Activated CD8-positive, alpha-beta T cell treated with anti-CD3 and anti-CD28 coated beads for 36 hours (primary cell): Measurements from ENCODE around the gene FAM168A. TPM values are rescaled to one million over a fixed set of nuclear protein-coding genes. Genes with fewer than 3 reads are reported as not detected.

Source experiments
- ATAC-seq: fragments of 200-7000 bp; cut with Tn5 transposase; one replicate; pipeline ENCODE4 v1.10.0; 2021; ENCODE audit warnings: mild to moderate bottlenecking, moderate library complexity
- CTCF ChIA-PET: fragments of 350-600 bp; sonication (Branson Sonifier 250); formaldehyde crosslinking; loops from one replicate; lab custom pipeline; 2021; ENCODE audit warnings: antibody characterized with exemption; lab: Charles Lee
- POLR2A ChIA-PET: fragments of 350-600 bp; sonication (Branson Sonifier 250); formaldehyde crosslinking; loops from one replicate; lab custom pipeline; 2021; ENCODE audit warnings: antibody characterized with exemption; lab: Charles Lee
- DNase-seq: peaks from one replicate; pipeline ENCODE4 v3.0.0-alpha.2; 2020
- H3K27ac Mint-ChIP-seq: one replicate; pipeline ENCODE4 v1.8.0; 2021; ENCODE audit warnings: mild to moderate bottlenecking, mixed read lengths
- H3K27me3 Mint-ChIP-seq: one replicate; pipeline ENCODE4 v1.8.0; 2021; ENCODE audit warnings: mixed read lengths
- H3K36me3 Mint-ChIP-seq: one replicate; pipeline ENCODE4 v1.8.0; 2021; ENCODE audit warnings: low read depth, mixed read lengths
- H3K4me1 Mint-ChIP-seq: one replicate; pipeline ENCODE4 v1.8.0; 2021; ENCODE audit warnings: low read depth, mixed read lengths
- H3K4me3 Mint-ChIP-seq: one replicate; pipeline ENCODE4 v1.8.0; 2021; ENCODE audit warnings: mild to moderate bottlenecking, moderate library complexity, mixed read lengths
- H3K9me3 Mint-ChIP-seq: one replicate; pipeline ENCODE4 v1.8.0; 2021; ENCODE audit warnings: mixed read lengths
- intact Hi-C: fragments of 100-400 bp; cut with micrococcal nuclease; formaldehyde crosslinking; loops from one replicate; pipeline ENCODE4 v1.10.0; 2022
- total RNA-seq, 2 experiments: library from RNA; stranded (reverse); gene quantifications; one replicate each; pipeline ENCODE4 v1.2.3, GENCODE V29; 2021
- TF ChIP-seq, protein P1 (sequence below): fragments of 200-600 bp; IDR thresholded peaks from one replicate; pipeline ENCODE4 v1.8.0; 2022; ENCODE audit warnings: antibody characterized with exemption, mild to moderate bottlenecking

The FAM168A gene
- total RNA-seq, 2 experiments from 2014 or later, result 13.0 to 14.2 TPM

DNA sequence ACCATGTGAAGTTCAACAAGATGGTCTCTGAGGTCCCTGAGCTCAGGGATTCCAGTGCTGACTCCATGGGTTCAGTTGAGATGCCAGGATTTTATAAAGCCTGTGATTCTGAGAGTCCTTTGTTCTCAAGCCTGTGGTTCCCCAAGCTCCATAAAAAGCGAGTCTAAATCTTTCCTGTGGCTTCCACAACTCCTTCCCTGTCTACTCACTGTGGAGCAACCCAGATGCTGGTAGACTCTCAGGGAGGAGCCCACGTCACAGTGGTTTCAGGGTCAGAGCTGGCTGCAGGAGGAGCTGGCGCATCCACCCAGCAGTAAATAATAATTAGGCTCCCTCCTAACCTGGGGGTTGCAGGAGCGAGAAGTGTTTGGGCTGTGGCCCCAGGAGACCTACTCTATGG lies 223.8 kb downstream of the FAM168A start:
- intact Hi-C loops, result no loop called here
- no peak for DNase-seq
- Mint-ChIP-seq H3K27ac (no peak overlapping the region), H3K9me3 (no peaks in the 10 kb centered on the region), H3K4me1 (peaks cover 30% of the 10 kb centered on the region), H3K4me3 (no peak overlapping the region), H3K36me3 (peaks cover 13% of the 10 kb centered on the region), H3K27me3 (no peaks in the 10 kb centered on the region)
- TF ChIP-seq, protein P1, sequence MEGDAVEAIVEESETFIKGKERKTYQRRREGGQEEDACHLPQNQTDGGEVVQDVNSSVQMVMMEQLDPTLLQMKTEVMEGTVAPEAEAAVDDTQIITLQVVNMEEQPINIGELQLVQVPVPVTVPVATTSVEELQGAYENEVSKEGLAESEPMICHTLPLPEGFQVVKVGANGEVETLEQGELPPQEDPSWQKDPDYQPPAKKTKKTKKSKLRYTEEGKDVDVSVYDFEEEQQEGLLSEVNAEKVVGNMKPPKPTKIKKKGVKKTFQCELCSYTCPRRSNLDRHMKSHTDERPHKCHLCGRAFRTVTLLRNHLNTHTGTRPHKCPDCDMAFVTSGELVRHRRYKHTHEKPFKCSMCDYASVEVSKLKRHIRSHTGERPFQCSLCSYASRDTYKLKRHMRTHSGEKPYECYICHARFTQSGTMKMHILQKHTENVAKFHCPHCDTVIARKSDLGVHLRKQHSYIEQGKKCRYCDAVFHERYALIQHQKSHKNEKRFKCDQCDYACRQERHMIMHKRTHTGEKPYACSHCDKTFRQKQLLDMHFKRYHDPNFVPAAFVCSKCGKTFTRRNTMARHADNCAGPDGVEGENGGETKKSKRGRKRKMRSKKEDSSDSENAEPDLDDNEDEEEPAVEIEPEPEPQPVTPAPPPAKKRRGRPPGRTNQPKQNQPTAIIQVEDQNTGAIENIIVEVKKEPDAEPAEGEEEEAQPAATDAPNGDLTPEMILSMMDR, result no peak
- ChIA-PET CTCF (interaction anchor here (0.8 to 1.9 kb wide), 7 partner anchors 11 to 252 kb away, joined by 3 to 8 read pairs (median 4); no protein-coding TSS in a partner anchor), POLR2A (no interaction called here)
- ATAC-seq, result no peak

DNA sequence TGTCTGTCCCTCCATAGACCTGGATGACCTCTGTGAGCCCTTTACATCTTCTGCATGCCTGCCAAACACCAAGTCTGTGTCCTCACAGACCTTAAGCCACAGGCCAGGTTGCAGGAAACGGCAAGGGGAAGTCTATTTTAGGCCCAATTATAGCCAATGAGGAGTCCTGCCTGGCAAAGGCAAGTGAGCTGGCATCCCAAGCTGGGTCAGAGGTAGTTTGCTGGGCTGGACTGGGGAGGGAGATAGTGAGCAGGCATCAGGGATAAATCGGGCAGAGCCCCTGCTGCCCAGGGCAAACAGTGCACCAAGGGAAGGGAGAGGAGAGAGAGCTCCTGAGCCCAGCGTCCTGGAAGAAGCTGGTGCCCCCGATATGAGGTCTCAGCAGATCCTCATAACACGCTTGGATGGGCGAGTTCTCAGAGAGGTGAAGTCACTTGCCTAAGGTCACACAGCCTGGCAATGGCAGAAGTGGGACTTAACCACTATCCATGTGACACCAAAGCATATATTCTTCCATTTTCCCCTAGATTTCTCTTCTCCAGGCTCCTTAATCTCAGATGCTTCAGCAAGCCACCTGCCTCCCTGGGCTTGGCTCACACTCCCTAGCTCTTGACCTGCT lies 225.4 kb downstream of the FAM168A start:
- H3K4me1 Mint-ChIP-seq, result peaks cover 27% of the 10 kb centered on the region
- TF ChIP-seq, protein P1, result no peak
- peaks cover 7% of the 10 kb centered on the region for H3K36me3 Mint-ChIP-seq
- H3K4me3 Mint-ChIP-seq, result no peak overlapping the region
- ATAC-seq (no peak), DNase-seq (no peak)
- intact Hi-C loops, result no loop called here
- ChIA-PET CTCF (interaction anchor here (0.8 to 2.4 kb wide), 5 partner anchors 10 to 84 kb away, joined by 3 to 11 read pairs (median 5); no protein-coding TSS in a partner anchor), POLR2A (no interaction called here)
- H3K27me3 Mint-ChIP-seq, result no peaks in the 10 kb centered on the region
- H3K27ac Mint-ChIP-seq, result peak overlapping the region; percentile 32
- no peaks in the 10 kb centered on the region for H3K9me3 Mint-ChIP-seq

DNA sequence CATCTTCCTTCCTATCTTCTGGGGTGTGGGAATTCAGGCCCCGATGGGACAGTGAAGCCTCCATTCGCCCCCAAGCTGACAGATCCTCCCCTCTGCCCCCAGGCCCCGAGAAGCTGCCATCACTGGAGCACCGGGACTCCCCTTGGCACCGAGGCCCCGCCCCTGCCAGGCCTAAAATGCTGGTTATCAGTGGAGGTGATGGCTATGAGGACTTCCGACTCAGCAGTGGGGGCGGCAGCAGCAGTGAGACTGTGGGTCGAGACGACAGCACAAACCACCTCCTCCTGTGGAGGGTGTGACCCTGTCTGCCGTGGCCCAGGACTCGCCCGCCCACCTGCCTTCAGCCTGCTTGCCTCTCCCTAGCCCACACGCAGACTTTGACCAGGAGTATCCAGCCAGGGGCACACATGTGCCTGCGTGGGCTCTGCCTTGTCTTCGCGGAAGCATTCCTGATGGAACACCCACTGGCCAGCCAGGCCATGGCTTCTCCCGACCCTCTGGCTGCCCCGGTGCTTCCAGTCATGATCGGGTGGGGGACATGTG lies 230.4 kb downstream of the FAM168A start:
- no peak overlapping the region for H3K4me3 Mint-ChIP-seq
- H3K36me3 Mint-ChIP-seq, result peaks cover 2% of the 10 kb centered on the region
- DNase-seq (peak; percentile 63), ATAC-seq (peak; percentile 63)
- POLR2A ChIA-PET, result interaction anchor here (1.1 kb wide), 1 partner anchor 38 kb away, joined by 3 read pairs; no protein-coding TSS in a partner anchor
- peak overlapping the region; percentile 89 for H3K27ac Mint-ChIP-seq
- intact Hi-C loops, result no loop called here
- TF ChIP-seq, protein P1, result no peak
- peaks cover 33% of the 10 kb centered on the region for H3K4me1 Mint-ChIP-seq
- H3K27me3 Mint-ChIP-seq, result no peaks in the 10 kb centered on the region
- peaks cover 3% of the 10 kb centered on the region for H3K9me3 Mint-ChIP-seq
- CTCF ChIA-PET, result interaction anchor here (0.9 to 1.4 kb wide), 3 partner anchors 8 to 16 kb away, joined by 3 to 9 read pairs (median 3); no protein-coding TSS in a partner anchor

DNA sequence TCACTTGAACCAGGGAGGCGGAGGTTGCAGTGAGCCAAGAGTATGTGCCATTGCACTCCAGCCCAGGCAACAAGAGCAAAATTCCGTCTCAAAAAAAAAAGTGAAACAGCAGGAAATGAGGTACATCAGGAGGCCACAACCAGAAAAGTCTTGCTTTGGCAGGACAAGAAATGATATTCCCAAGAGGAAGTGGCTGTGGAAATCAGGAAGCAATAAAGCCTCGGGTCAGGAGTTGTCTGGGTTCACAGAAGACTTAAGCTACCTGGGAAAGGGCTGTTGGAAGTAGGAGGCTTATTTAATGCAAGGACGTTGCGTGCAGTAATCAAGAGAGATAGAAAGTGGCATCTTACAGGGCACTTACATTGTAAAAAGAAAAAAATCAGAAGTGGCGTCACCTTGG lies 231.0 kb downstream of the FAM168A start:
- POLR2A ChIA-PET, result interaction anchor here (1.1 kb wide), 1 partner anchor 39 kb away, joined by 3 read pairs; no protein-coding TSS in a partner anchor
- peaks cover 3% of the 10 kb centered on the region for H3K9me3 Mint-ChIP-seq
- peaks cover 2% of the 10 kb centered on the region for H3K36me3 Mint-ChIP-seq
- H3K4me3 Mint-ChIP-seq, result no peak overlapping the region
- peaks cover 33% of the 10 kb centered on the region for H3K4me1 Mint-ChIP-seq
- CTCF ChIA-PET, result interaction anchor here (0.9 to 2.7 kb wide), 4 partner anchors 8 to 31 kb away, joined by 3 to 10 read pairs (median 6); no protein-coding TSS in a partner anchor
- ATAC-seq, result no peak
- TF ChIP-seq, protein P1, result no peak
- intact Hi-C loops, result no loop called here
- H3K27me3 Mint-ChIP-seq, result no peaks in the 10 kb centered on the region
- H3K27ac Mint-ChIP-seq, result peak overlapping the region; percentile 89
- no peak for DNase-seq

DNA sequence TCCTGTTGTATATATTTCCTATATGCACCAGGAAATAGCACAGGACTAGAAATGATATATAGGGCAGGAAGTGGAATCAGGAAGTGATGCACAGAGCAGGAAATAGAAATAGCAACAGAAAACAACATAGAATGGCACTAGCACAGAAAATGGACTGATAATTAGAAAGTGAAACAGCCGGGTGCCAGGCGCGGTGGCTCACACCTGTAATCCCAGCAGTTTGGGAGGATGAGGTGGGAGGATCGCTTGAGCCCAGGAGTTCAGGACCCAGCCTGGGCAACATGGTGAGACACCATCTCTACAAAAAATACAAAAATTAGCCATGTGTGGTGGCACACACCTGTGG lies 231.7 kb downstream of the FAM168A start:
- POLR2A ChIA-PET, result no interaction called here
- DNase-seq (peak; percentile 55), ATAC-seq (peak; percentile 76)
- TF ChIP-seq, protein P1, result no peak
- peaks cover 33% of the 10 kb centered on the region for H3K4me1 Mint-ChIP-seq
- no peaks in the 10 kb centered on the region for H3K27me3 Mint-ChIP-seq
- H3K27ac Mint-ChIP-seq, result peak overlapping the region; percentile 89
- H3K36me3 Mint-ChIP-seq, result peaks cover 2% of the 10 kb centered on the region
- H3K4me3 Mint-ChIP-seq, result no peak overlapping the region
- CTCF ChIA-PET, result interaction anchor here (2.7 to 4.0 kb wide), 2 partner anchors 14 to 31 kb away, joined by 10 to 43 read pairs; no protein-coding TSS in a partner anchor
- intact Hi-C loops, result no loop called here
- peaks cover 3% of the 10 kb centered on the region for H3K9me3 Mint-ChIP-seq
